Nephron progenitor cell (in vitro differentiated cells): ENCODE measurements around the gene PDGFA.

Source experiments
- DNase-seq: peaks from one replicate; pipeline ENCODE4 v3.0.0; 2021
- H3K27ac Mint-ChIP-seq: 2 replicates; pipeline ENCODE4 v1.8.0; 2021; ENCODE audit warnings: mild to moderate bottlenecking, moderate library complexity, mixed read lengths
- H3K27me3 Mint-ChIP-seq: 2 replicates; pipeline ENCODE4 v1.8.0; 2021; ENCODE audit warnings: mild to moderate bottlenecking, low read depth, mixed read lengths; ENCODE audit not compliant: poor library complexity
- H3K36me3 Mint-ChIP-seq: 2 replicates; pipeline ENCODE4 v1.8.0; 2021; ENCODE audit warnings: low read depth, mixed read lengths
- H3K4me1 Mint-ChIP-seq: 2 replicates; pipeline ENCODE4 v1.8.0; 2021; ENCODE audit warnings: mixed read lengths
- H3K4me3 Mint-ChIP-seq: 2 replicates; pipeline ENCODE4 v1.8.0; 2021; ENCODE audit warnings: mild to moderate bottlenecking, moderate library complexity, mixed read lengths
- H3K9me3 Mint-ChIP-seq: 2 replicates; pipeline ENCODE4 v1.8.0; 2021; ENCODE audit warnings: mild to moderate bottlenecking, moderate library complexity, mixed read lengths
- TF ChIP-seq, protein P1 (sequence below): fragments of 200-600 bp; sonication (generic); IDR thresholded peaks from 2 replicates; pipeline ENCODE4 v1.5.0; 2021; ENCODE audit warnings: antibody characterized with exemption

PDGFA gene

DNA sequence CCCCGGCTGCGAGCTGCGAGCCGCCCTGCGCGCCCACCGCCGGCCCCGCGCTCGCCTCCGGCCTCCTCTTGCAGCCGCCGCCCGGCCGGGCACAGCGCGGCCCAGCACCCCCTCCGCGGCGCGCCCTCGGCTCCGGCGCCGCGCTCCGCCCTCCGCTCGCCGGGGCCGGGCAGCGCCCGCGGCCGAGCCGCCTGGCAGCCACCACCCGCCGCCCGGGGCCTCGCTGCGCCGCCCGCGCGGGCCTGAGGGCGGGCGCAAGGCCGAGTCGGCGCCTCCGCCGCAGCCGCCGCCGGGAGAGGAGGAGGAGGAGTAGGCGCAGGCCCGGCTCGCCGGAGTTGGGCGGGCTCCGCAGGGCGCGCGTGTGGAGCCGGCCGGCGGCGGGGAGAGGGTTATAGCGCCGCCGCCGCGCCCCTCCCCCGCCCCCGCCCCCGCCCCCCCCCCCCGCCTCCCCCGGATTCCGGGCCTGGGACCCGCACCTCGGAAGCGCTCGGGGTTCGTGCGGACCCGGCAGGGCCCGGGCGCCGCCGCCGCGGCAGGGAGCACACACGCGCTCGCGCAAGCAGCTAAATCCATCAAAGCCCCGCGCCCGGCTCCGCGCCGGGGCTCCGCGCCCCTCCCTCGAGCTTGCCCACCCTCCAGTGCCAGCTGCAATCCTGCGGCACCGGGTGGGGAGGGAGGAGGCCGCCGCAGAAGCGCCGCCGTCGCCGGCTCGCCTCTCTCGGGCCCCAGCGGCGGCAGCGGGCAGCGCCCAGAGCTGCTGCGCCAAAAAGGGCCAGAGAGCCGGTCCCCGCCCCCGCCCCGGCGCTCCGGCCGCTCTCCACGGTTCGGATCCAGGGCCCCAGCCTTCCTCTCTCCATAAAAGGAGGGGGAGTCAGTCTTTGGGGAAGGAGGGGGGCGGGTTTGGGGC is at the start of gene PDGFA:
Gene PDGFA (minus strand): TSS at position 363 of the 907 bp plus-strand sequence. CDS start 845 bp downstream, outside the sequence.
- Mint-ChIP-seq H3K4me1 (peaks cover 24% of the 10 kb centered on the region), H3K27ac (no peak within 1 kb of the TSS), H3K4me3 (peak within 1 kb of the TSS; percentile 89), H3K9me3 (no peaks in the 10 kb centered on the region), H3K36me3 (no peaks in the 10 kb centered on the region), H3K27me3 (peaks cover 64% of the 10 kb centered on the region)
- DNase-seq: peak; percentile 68
- TF ChIP-seq, protein P1, sequence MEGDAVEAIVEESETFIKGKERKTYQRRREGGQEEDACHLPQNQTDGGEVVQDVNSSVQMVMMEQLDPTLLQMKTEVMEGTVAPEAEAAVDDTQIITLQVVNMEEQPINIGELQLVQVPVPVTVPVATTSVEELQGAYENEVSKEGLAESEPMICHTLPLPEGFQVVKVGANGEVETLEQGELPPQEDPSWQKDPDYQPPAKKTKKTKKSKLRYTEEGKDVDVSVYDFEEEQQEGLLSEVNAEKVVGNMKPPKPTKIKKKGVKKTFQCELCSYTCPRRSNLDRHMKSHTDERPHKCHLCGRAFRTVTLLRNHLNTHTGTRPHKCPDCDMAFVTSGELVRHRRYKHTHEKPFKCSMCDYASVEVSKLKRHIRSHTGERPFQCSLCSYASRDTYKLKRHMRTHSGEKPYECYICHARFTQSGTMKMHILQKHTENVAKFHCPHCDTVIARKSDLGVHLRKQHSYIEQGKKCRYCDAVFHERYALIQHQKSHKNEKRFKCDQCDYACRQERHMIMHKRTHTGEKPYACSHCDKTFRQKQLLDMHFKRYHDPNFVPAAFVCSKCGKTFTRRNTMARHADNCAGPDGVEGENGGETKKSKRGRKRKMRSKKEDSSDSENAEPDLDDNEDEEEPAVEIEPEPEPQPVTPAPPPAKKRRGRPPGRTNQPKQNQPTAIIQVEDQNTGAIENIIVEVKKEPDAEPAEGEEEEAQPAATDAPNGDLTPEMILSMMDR: peak; percentile 5

DNA sequence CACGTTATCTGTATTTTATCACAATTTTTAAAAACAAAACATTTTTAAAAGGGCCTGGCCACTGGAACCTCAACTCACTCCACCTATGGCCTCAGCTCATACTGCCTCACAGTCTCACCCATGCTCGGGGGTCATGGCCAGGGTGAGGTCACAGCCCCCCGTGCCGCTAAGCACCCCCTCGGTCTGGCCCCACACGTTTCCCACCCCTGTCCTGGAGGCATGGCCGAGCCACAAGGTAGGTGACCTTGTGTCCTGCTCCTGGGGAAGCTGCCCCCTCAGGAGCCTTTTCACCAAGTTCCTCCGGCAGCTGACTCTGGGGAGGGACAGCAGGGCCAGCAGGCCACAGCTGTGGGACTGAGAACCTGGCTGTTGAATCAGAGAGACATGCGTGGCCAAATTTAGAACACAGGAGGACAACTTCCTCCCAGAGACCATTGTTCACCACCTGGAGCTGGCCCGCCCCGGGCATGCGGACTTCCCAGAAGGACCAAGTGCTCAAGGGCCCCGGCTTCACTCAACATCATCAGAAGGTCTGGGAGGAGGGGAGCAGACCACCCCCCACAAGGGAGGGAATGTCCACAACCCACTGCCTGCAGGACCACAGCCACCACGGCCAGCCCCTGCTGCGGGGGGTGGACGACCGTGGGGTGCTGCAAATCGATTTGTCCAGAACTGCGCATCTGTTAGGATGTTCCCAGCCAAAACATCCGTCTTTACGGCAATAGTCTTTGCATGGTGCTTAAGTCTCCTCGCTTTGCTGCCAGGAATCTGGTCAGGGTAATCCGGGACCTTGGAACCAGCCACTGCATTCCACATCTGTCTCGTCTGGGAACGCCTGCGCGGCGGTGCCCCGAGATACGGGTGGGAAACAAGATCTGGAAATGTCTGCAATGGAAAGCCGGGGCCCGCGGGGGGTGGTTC is 48.6 kb upstream of the PDGFA start:
- peaks cover 35% of the 10 kb centered on the region for H3K4me1 Mint-ChIP-seq
- no peaks in the 10 kb centered on the region for H3K9me3 Mint-ChIP-seq
- H3K27ac Mint-ChIP-seq: peak overlapping the region; percentile 64

DNA sequence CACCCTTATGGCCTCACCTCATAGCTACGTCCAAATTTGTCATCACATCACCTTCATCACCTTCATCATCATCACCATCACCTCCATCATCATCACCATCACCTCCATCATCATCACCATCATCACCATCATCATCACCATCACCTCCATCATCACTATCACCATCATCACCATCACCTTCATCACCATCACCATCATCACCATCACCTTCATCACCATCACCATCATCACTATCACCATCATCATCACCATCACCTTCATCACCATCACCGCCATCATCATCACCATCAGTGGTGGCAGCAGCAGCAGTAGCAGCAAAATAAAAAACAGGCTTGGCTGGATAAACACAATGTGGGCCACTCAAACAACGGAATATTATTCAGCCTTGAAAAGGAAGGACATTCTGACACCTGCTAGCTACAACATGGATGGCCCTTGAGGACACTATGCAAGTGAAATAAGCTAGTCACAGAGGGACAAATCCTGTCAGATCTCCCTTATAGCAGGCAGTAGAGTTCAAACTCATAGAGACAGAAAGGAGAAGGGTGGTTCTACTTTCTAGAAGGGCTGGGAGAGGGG is 47.7 kb upstream of the PDGFA start:
- no peak for DNase-seq
- Mint-ChIP-seq H3K4me3 (no peak overlapping the region), H3K9me3 (no peaks in the 10 kb centered on the region), H3K36me3 (no peaks in the 10 kb centered on the region), H3K27ac (no peak overlapping the region), H3K27me3 (peaks cover 2% of the 10 kb centered on the region), H3K4me1 (peaks cover 31% of the 10 kb centered on the region)
- TF ChIP-seq, protein P1: no peak

More for the DNA sequence above, 48.6 kb upstream of the PDGFA start:
- no peak for DNase-seq
- H3K36me3 Mint-ChIP-seq: no peaks in the 10 kb centered on the region
- H3K4me3 Mint-ChIP-seq: no peak overlapping the region
- H3K27me3 Mint-ChIP-seq: peaks cover under 1% of the 10 kb centered on the region
- TF ChIP-seq, protein P1: no peak

DNA sequence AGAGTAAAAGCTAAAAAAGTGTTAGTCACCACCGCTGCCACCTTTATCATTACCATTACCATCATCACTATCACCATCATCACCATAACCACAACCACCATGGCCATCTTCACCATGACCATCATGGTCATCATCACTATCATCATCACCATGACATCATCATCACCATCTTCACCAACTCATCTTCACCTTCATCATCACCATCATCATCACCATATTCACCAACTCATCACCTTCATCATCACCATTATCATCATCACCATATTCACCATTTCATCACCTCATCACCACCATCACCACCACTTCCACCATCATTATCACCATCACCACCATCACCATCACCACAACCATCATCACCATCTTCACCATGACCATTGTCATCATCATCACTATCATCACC is 46.5 kb upstream of the PDGFA start:
- Mint-ChIP-seq H3K9me3 (no peaks in the 10 kb centered on the region), H3K36me3 (no peaks in the 10 kb centered on the region), H3K4me1 (peaks cover 32% of the 10 kb centered on the region), H3K27ac (no peak overlapping the region), H3K27me3 (peaks cover 3% of the 10 kb centered on the region), H3K4me3 (no peak overlapping the region)
- no peak for DNase-seq
- TF ChIP-seq, protein P1: no peak

DNA sequence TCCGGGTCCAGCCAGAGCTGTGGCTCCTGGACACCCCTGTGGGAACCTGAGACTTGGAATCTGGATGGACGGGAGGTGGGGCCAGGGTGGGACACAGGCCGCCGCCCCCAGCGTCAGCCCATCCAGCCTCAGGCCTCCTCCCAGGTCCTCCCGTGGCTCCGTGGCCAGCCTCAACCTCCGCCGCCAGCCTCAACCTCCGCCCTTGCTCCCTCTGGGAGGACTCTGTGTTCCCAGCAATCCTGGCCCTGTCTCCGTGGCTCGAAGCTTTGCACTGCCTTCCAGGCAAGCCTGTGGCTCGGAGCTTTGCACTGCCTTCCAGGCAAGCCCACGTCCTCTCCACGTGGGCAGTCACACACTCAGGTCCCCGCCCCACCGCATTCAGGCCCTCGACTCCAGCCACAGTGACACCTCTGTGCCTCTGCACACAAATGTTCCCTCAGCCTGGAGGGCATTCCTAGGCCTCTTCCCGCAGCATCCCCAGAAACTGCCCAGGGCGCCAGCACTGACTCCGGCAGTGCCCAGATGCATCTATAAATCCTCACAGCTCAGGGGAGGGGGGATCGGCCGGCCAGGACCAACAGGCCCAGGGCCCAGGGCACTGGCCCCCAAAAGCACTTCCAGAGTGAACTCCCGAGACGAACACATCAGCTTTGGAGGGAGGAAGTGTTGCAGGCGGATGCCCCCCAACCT is 44.7 kb upstream of the PDGFA start:
- Mint-ChIP-seq H3K4me3 (no peak overlapping the region), H3K9me3 (no peaks in the 10 kb centered on the region), H3K4me1 (peaks cover 30% of the 10 kb centered on the region), H3K27me3 (peaks cover 3% of the 10 kb centered on the region), H3K27ac (no peak overlapping the region), H3K36me3 (no peaks in the 10 kb centered on the region)
- no peak for DNase-seq
- TF ChIP-seq, protein P1: no peak
